ENCODE measurements around the gene ANKS1B.

- no peak for TF ChIP-seq POLR2A (IDR thresholded peaks at IDR 0.05)
- TF ChIP-seq CTCF (IDR thresholded peaks at IDR 0.05): no peak
Observed at GRCh38 chr12:99997806-99998205, 13.1 kb upstream of the ANKS1B start.

All from thyroid gland (tissue), 4 donors.